VCaP (cell line): ENCODE results near the gene SIGLEC1.

ENCODE experiments used
- H3K27ac ChIP-seq: fragments of 450-650 bp; 2 replicates; pipeline ENCODE4 v1.5.1; 2017
- CTCF ChIP-seq: fragments of 450-650 bp; conservative IDR thresholded peaks from 2 replicates; pipeline ENCODE4 v1.5.1; 2017; ENCODE audit warnings: mild to moderate bottlenecking, moderate library complexity

The SIGLEC1 gene

GRCh38 chr20:3729811-3730540 is 17.6 kb upstream of the SIGLEC1 start:
- no peak overlapping the region for H3K27ac ChIP-seq
- TF ChIP-seq CTCF, result no peak

GRCh38 chr20:3729378-3729777 is 17.0 kb upstream of the SIGLEC1 start:
- H3K27ac ChIP-seq, result no peak overlapping the region
- TF ChIP-seq CTCF, result no peak

- no peak for TF ChIP-seq CTCF
- no peak overlapping the region for H3K27ac ChIP-seq
These were observed 16.5 kb upstream of the SIGLEC1 start for GRCh38 chr20:3728876-3729275.

- H3K27ac ChIP-seq, result no peak overlapping the region
- TF ChIP-seq CTCF, result no peak
These were observed 16.0 kb upstream of the SIGLEC1 start for GRCh38 chr20:3728354-3728753.

- no peak overlapping the region for H3K27ac ChIP-seq
- no peak for TF ChIP-seq CTCF
These were observed 15.1 kb upstream of the SIGLEC1 start for GRCh38 chr20:3727401-3728021.

- no peak overlapping the region for H3K27ac ChIP-seq
- no peak for TF ChIP-seq CTCF
These were observed 12.0 kb upstream of the SIGLEC1 start for GRCh38 chr20:3724356-3724755.

GRCh38 chr20:3723284-3723683 is 10.9 kb upstream of the SIGLEC1 start:
- H3K27ac ChIP-seq, result no peak overlapping the region
- no peak for TF ChIP-seq CTCF
